HG03039 (cell line): ENCODE results near the gene CLDN6.
"Not testable (repeated sequence)": the region's sequence is repeated elsewhere in the genome, so short reads cannot be mapped to it uniquely, and the experiment has no call there.

Experiments used
- ATAC-seq: cut with Tn5 transposase; IDR thresholded peaks from one replicate; pipeline ENCODE4 v1.9.1; 2021; ENCODE audit warnings: mild to moderate bottlenecking, moderate library complexity; ENCODE audit not compliant: unreplicated experiment

The CLDN6 gene

GRCh38 chr16:3052571-3053329 lies 34.8 kb upstream of the CLDN6 start:
- not testable (repeated sequence) for ATAC-seq

GRCh38 chr16:3051494-3051893 lies 33.5 kb upstream of the CLDN6 start:
- ATAC-seq: no peak

GRCh38 chr16:3051009-3051408 lies 33.0 kb upstream of the CLDN6 start:
- no peak for ATAC-seq

GRCh38 chr16:3050487-3050886 lies 32.5 kb upstream of the CLDN6 start:
- no peak for ATAC-seq

- ATAC-seq: no peak
Measured at GRCh38 chr16:3049921-3050481, 32.0 kb upstream of the CLDN6 start.

GRCh38 chr16:3047387-3047720 lies 29.4 kb upstream of the CLDN6 start:
- ATAC-seq: no peak

- no peak for ATAC-seq
Measured at GRCh38 chr16:3046641-3047386, 28.8 kb upstream of the CLDN6 start.

GRCh38 chr16:3045758-3046640 lies 28.0 kb upstream of the CLDN6 start, which contains the start of gene MMP25:
Gene MMP25, plus strand, starts transcription at chr16:3046561. Its CDS starts 357 bp downstream, at chr16:3046918.
- ATAC-seq: no peak

GRCh38 chr16:3044708-3045107 lies 26.7 kb upstream of the CLDN6 start:
- no peak for ATAC-seq

GRCh38 chr16:3042376-3042775 lies 24.4 kb upstream of the CLDN6 start:
- ATAC-seq: no peak

GRCh38 chr16:3038896-3039295 lies 20.9 kb upstream of the CLDN6 start:
- no peak for ATAC-seq

GRCh38 chr16:3038256-3038655 lies 20.3 kb upstream of the CLDN6 start:
- ATAC-seq: no peak

GRCh38 chr16:3036726-3037315 lies 18.8 kb upstream of the CLDN6 start, which contains the start of gene BICDL2:
Gene BICDL2, minus strand, starts transcription at chr16:3036944. Its CDS starts 1,448 bp downstream, at chr16:3035496.
- ATAC-seq: no peak

- no peak for ATAC-seq
Measured at GRCh38 chr16:3035972-3036725, 18.2 kb upstream of the CLDN6 start.

GRCh38 chr16:3035289-3035971 lies 17.4 kb upstream of the CLDN6 start:
- no peak for ATAC-seq

- ATAC-seq: no peak
Measured at GRCh38 chr16:3032624-3033023, 14.6 kb upstream of the CLDN6 start.

GRCh38 chr16:3030222-3031212 lies 12.5 kb upstream of the CLDN6 start:
- ATAC-seq: no peak
